Erythroblast (primary cell): ENCODE measurements around the gene SARM1.

Experiments used
- GATA1 ChIP-seq: IDR thresholded peaks from 2 replicates; pipeline ENCODE4 v1.6.1; 2011; ENCODE audit warnings: low read depth, mild to moderate bottlenecking, control low read depth, low read length, moderate library complexity
- POLR2A ChIP-seq: IDR thresholded peaks from 2 replicates; pipeline ENCODE4 v1.6.1; 2011; ENCODE audit warnings: mild to moderate bottlenecking, low read length

DNA sequence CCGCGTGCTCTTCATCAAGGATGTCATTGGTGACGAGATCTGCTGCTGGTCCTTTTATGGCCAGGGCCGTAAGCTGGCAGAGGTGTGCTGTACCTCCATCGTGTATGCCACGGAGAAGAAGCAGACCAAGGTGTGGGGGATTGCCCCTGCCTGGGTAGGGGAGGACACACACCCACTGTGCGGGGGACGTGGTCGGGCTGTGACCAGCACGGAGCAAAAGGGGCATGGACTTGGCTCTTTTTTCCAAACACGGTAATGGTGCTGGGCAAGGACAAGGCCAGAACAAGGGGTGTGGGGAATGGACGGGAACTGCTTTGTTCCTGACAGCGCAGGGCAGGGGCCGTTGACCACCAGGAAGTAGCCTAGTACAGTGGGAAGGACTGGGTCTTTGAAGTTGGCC is 29.2 kb upstream of the SARM1 start:
- TF ChIP-seq POLR2A: no peak
- no peak for TF ChIP-seq GATA1
